Upper lobe of left lung (tissue), 4 donors: ENCODE data around the gene RMDN3.

Experiments
- EP300 ChIP-seq, 4 donors: sonication (generic); formaldehyde crosslinking; IDR thresholded peaks; one replicate each; pipeline ENCODE4 v1.5.1; 2017; ENCODE audit warnings: antibody characterized with exemption in 4 of 4, control low read depth in 2 of 4
- POLR2AphosphoS5 ChIP-seq, 2 donors: sonication (generic); formaldehyde crosslinking; IDR thresholded peaks; one replicate each; pipeline ENCODE4 v1.5.1; 2017; ENCODE audit warnings: antibody characterized with exemption in 2 of 2
- TF ChIP-seq, protein P1 (sequence below), 6 experiments: fragments of 450-650 bp in 4 of 6; fragments of 200-600 bp in 2 of 6; sonication (generic) in 2 of 6; IDR thresholded peaks; one replicate each; pipeline ENCODE4 v1.5.1; 2016 to 2019; ENCODE audit warnings: antibody characterized with exemption in 6 of 6

DNA sequence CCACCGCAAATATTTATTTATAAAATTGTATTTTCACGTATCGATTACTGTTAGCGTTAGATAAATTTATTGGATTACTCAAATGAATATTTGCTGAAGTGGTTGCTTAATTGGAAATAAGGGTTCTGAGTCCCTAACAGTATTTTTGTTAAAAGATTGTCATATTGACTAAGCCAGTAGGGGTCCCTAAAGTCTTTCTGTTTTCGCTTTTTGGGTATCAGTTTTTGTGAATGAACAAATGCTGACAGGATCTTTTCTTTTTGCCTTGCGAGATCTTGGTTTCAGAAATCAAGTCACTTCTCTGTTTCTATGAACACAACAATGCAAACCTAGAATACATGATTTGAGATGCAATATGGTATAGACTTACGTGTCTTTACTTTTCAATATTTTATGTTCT is 53.0 kb downstream of the RMDN3 start:
- no peak for TF ChIP-seq EP300 (IDR thresholded peaks at IDR 0.05)
- TF ChIP-seq, protein P1, sequence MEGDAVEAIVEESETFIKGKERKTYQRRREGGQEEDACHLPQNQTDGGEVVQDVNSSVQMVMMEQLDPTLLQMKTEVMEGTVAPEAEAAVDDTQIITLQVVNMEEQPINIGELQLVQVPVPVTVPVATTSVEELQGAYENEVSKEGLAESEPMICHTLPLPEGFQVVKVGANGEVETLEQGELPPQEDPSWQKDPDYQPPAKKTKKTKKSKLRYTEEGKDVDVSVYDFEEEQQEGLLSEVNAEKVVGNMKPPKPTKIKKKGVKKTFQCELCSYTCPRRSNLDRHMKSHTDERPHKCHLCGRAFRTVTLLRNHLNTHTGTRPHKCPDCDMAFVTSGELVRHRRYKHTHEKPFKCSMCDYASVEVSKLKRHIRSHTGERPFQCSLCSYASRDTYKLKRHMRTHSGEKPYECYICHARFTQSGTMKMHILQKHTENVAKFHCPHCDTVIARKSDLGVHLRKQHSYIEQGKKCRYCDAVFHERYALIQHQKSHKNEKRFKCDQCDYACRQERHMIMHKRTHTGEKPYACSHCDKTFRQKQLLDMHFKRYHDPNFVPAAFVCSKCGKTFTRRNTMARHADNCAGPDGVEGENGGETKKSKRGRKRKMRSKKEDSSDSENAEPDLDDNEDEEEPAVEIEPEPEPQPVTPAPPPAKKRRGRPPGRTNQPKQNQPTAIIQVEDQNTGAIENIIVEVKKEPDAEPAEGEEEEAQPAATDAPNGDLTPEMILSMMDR (IDR thresholded peaks at IDR 0.05): peak in 2 of 6 experiments; percentile 9 to 18
- TF ChIP-seq POLR2AphosphoS5 (IDR thresholded peaks at IDR 0.05): no peak
